Hepatocyte (in vitro differentiated cells): ENCODE measurements around the gene C15orf61. TPM values are rescaled to one million over a fixed set of nuclear protein-coding genes. Genes with fewer than 3 reads are reported as not detected.
A peak's percentile ranks its signal among the peaks of the same experiment; 100 is the strongest.

Experiments used
- DNase-seq: peaks from one replicate; pipeline ENCODE4 v3.0.0-alpha.2; 2016; ENCODE audit warnings: low spot score
- H2AFZ ChIP-seq: fragments of 200-600 bp; sonication (generic); 2 replicates; pipeline ENCODE4 v1.6.0; 2016; ENCODE audit warnings: antibody characterized with exemption, mild to moderate bottlenecking
- H3K27ac ChIP-seq: fragments of 200-600 bp; sonication (generic); 2 replicates; pipeline ENCODE4 v1.5.1; 2016; ENCODE audit warnings: mild to moderate bottlenecking
- H3K27me3 ChIP-seq: fragments of 200-600 bp; sonication (generic); 2 replicates; pipeline ENCODE4 v1.6.1; 2016
- H3K36me3 ChIP-seq: fragments of 200-600 bp; sonication (generic); replicated peaks from 2 replicates; pipeline ENCODE4 v1.5.1; 2016; ENCODE audit warnings: low read depth; ENCODE audit not compliant: insufficient read depth
- H3K4me1 ChIP-seq: fragments of 200-600 bp; sonication (generic); 2 replicates; pipeline ENCODE4 v1.5.1; 2016; ENCODE audit warnings: mild to moderate bottlenecking, moderate library complexity; ENCODE audit not compliant: insufficient read depth
- H3K4me2 ChIP-seq: fragments of 200-600 bp; sonication (generic); 2 replicates; pipeline ENCODE4 v1.6.0; 2016
- H3K4me3 ChIP-seq: fragments of 200-600 bp; sonication (generic); 2 replicates; pipeline ENCODE4 v1.5.1; 2016; ENCODE audit warnings: mild to moderate bottlenecking
- H3K79me2 ChIP-seq: fragments of 200-600 bp; sonication (generic); 2 replicates; pipeline ENCODE4 v1.6.0; 2017; ENCODE audit warnings: mild to moderate bottlenecking
- H3K9me2 ChIP-seq: fragments of 200-600 bp; sonication (generic); replicated peaks from 2 replicates; pipeline ENCODE4 v1.6.0; 2017; ENCODE audit warnings: mild to moderate bottlenecking; ENCODE audit not compliant: insufficient read depth
- H3K9me3 ChIP-seq: fragments of 200-600 bp; sonication (generic); 2 replicates; pipeline ENCODE4 v1.5.1; 2016; ENCODE audit warnings: low read depth, mild to moderate bottlenecking
- H4K20me1 ChIP-seq: fragments of 200-600 bp; sonication (generic); 2 replicates; pipeline ENCODE4 v1.6.0; 2016; ENCODE audit warnings: mild to moderate bottlenecking; ENCODE audit not compliant: insufficient read depth, poor library complexity, severe bottlenecking
- EZH2 ChIP-seq: fragments of 200-600 bp; sonication (generic); IDR thresholded peaks from 2 replicates; pipeline ENCODE4 v1.6.1; 2016; ENCODE audit warnings: antibody characterized with exemption, mild to moderate bottlenecking, borderline replicate concordance
- EZH2phosphoT487 ChIP-seq: fragments of 200-600 bp; sonication (generic); IDR thresholded peaks from one replicate; pipeline ENCODE4 v1.6.1; 2018; ENCODE audit warnings: antibody characterized with exemption, mild to moderate bottlenecking, low read depth, moderate library complexity; ENCODE audit not compliant: unreplicated experiment, severe bottlenecking
- WGBS: methylation state at CpG from one replicate; pipeline ENCODE4 v1.1.6; 2016; ENCODE audit warnings: low lambda C conversion rate; ENCODE audit errors: missing lambda C conversion rate; 5-methylcytosine and 5-hydroxymethylcytosine counted together
- polyA plus RNA-seq: library from polyadenylated mRNA; unstranded; fragments of >200 nt; fragmentation: Nextera tagmentation; extraction: Ambion mirVana; gene quantifications from 2 replicates; pipeline ENCODE4 v1.2.1, GENCODE V29; 2016
- total RNA-seq: library from RNA; depleted of rRNA; stranded (reverse); fragments of >200 nt; gene quantifications from 2 replicates; pipeline ENCODE4 v1.2.3, GENCODE V29; 2014
- TF ChIP-seq, protein P1 (sequence below): fragments of 200-600 bp; sonication (generic); IDR thresholded peaks from 2 replicates; pipeline ENCODE4 v1.5.1; 2016; ENCODE audit warnings: antibody characterized with exemption, mild to moderate bottlenecking; ENCODE audit not compliant: poor library complexity

Gene C15orf61
- total and polyA plus RNA-seq, 2 experiments from 2014 or later = 7.6 to 8.4 TPM

- peak; percentile 20 for DNase-seq
- peaks cover 7% of the 10 kb centered on the region for H3K4me1 ChIP-seq
- no peaks in the 10 kb centered on the region for H3K27me3 ChIP-seq
- H3K9me3 ChIP-seq = no peaks in the 10 kb centered on the region
- peak overlapping the region; percentile 60 for H3K4me2 ChIP-seq
- H3K4me3 ChIP-seq = no peak overlapping the region
- H3K79me2 ChIP-seq = no peaks in the 10 kb centered on the region
- no peak overlapping the region for H2AFZ ChIP-seq
- peak overlapping the region; percentile 84 for H3K27ac ChIP-seq
- TF ChIP-seq, protein P1, sequence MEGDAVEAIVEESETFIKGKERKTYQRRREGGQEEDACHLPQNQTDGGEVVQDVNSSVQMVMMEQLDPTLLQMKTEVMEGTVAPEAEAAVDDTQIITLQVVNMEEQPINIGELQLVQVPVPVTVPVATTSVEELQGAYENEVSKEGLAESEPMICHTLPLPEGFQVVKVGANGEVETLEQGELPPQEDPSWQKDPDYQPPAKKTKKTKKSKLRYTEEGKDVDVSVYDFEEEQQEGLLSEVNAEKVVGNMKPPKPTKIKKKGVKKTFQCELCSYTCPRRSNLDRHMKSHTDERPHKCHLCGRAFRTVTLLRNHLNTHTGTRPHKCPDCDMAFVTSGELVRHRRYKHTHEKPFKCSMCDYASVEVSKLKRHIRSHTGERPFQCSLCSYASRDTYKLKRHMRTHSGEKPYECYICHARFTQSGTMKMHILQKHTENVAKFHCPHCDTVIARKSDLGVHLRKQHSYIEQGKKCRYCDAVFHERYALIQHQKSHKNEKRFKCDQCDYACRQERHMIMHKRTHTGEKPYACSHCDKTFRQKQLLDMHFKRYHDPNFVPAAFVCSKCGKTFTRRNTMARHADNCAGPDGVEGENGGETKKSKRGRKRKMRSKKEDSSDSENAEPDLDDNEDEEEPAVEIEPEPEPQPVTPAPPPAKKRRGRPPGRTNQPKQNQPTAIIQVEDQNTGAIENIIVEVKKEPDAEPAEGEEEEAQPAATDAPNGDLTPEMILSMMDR = no peak
- TF ChIP-seq EZH2phosphoT487 (no peak), EZH2 (no peak)
- H4K20me1 ChIP-seq = no peaks in the 10 kb centered on the region
- no peaks in the 10 kb centered on the region for H3K9me2 ChIP-seq
- no peaks in the 10 kb centered on the region for H3K36me3 ChIP-seq
- 75% methylated on average over 4 of the region's 4 CpGs for WGBS
Measured at GRCh38 chr15:67570875-67571647, 50.1 kb downstream of the C15orf61 start.

DNA sequence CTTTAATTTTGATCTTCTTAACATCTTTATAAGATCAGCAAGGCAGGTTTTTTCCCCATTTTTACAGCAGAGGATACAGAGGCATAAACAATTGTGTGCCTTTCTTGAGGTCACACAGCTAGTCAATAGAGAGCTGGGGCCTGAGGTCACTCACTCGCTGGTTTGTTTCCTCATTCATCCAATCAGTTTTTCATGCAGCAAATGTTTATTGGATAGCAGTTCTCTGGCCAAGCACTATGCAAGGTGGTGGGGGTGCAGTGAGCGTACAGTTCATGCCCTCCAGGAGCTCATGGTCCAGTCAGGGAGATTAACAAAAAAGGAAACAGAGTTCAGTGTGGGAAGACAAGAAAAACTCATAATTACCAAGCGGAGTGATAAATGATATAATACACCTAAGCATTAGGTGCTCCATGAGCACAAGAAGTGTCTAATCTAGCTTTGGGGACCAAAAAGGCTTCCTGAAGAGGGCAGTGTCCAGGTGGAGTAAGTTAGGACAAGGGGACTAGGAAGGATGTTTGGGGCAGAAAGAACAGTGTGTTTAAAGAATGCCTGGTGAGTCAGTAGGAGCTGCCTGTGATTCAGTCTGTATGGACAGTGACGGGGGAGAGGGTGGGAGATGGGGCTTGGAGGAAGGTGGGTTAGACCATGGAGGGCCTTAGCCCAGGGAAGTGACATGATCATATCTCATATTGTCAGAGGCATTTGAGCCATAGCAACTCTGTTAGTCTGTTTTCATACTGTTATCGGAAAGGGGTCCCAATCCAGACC lies 50.9 kb downstream of the C15orf61 start:
- peak overlapping the region; percentile 43 for H3K4me2 ChIP-seq
- TF ChIP-seq, protein P1 = no peak
- TF ChIP-seq EZH2phosphoT487 = no peak
- no peak for TF ChIP-seq EZH2
- DNase-seq = peak; percentile 22
- WGBS = 88% methylated on average over 5 of the region's 5 CpGs
- no peaks in the 10 kb centered on the region for H3K79me2 ChIP-seq
- H2AFZ ChIP-seq = no peak overlapping the region
- peak overlapping the region; percentile 84 for H3K27ac ChIP-seq
- H3K9me3 ChIP-seq = no peaks in the 10 kb centered on the region
- H3K9me2 ChIP-seq = no peaks in the 10 kb centered on the region
- H3K27me3 ChIP-seq = no peaks in the 10 kb centered on the region
- H4K20me1 ChIP-seq = no peaks in the 10 kb centered on the region
- H3K36me3 ChIP-seq = no peaks in the 10 kb centered on the region
- H3K4me3 ChIP-seq = no peak overlapping the region
- H3K4me1 ChIP-seq = peaks cover 7% of the 10 kb centered on the region

GRCh38 chr15:67573194-67573593 lies 52.3 kb downstream of the C15orf61 start:
- H2AFZ ChIP-seq = no peak overlapping the region
- H3K36me3 ChIP-seq = no peaks in the 10 kb centered on the region
- no peak for DNase-seq
- TF ChIP-seq, protein P1 = no peak
- TF ChIP-seq EZH2 (no peak), EZH2phosphoT487 (no peak)
- H3K79me2 ChIP-seq = no peaks in the 10 kb centered on the region
- H3K27me3 ChIP-seq = no peaks in the 10 kb centered on the region
- no peaks in the 10 kb centered on the region for H4K20me1 ChIP-seq
- H3K4me2 ChIP-seq = no peak overlapping the region
- no peaks in the 10 kb centered on the region for H3K9me3 ChIP-seq
- H3K4me3 ChIP-seq = no peak overlapping the region
- H3K27ac ChIP-seq = no peak overlapping the region
- H3K4me1 ChIP-seq = peaks cover 7% of the 10 kb centered on the region
- H3K9me2 ChIP-seq = no peaks in the 10 kb centered on the region
- WGBS = 97% methylated on average over 3 of the region's 3 CpGs
